SK-N-SH treated with all-trans-retinoic acid at 6 μM for 48 hours (cell line): ENCODE results near the gene PPBP.

Source experiments
- ARNTL ChIP-seq: fragments of 450-650 bp; formaldehyde crosslinking; IDR thresholded peaks from 2 replicates; pipeline ENCODE4 v1.5.0; 2020; ENCODE audit warnings: low read depth, mild to moderate bottlenecking, moderate library complexity, borderline replicate concordance
- BACH2 ChIP-seq: fragments of 250-450 bp; sonication (Bioruptor Pico); IDR thresholded peaks from 2 replicates; pipeline ENCODE4 v1.9.0; 2021; ENCODE audit warnings: mild to moderate bottlenecking, borderline replicate concordance
- ESRRG ChIP-seq: fragments of 250-450 bp; sonication (Bioruptor Pico); IDR thresholded peaks from 2 replicates; pipeline ENCODE4 v1.6.1; 2021; ENCODE audit warnings: mild to moderate bottlenecking
- RARB ChIP-seq: fragments of 250-450 bp; sonication (Bioruptor Pico); IDR thresholded peaks from 2 replicates; pipeline ENCODE4 v1.8.0; 2021; ENCODE audit warnings: mild to moderate bottlenecking, moderate library complexity
- SNAI2 ChIP-seq: fragments of 250-450 bp; sonication (Bioruptor Pico); IDR thresholded peaks from 2 replicates; pipeline ENCODE4 v1.5.0; 2020; ENCODE audit warnings: mild to moderate bottlenecking, moderate library complexity
- ZFP3 ChIP-seq: fragments of 250-450 bp; sonication (Bioruptor Pico); IDR thresholded peaks from 2 replicates; pipeline ENCODE4 v1.5.0; 2020; ENCODE audit warnings: mild to moderate bottlenecking, moderate library complexity
- ZFP30 ChIP-seq: fragments of 450-650 bp; formaldehyde crosslinking; IDR thresholded peaks from 2 replicates; pipeline ENCODE4 v1.5.0; 2022; ENCODE audit warnings: mild to moderate bottlenecking, moderate library complexity
- TF ChIP-seq, protein P1 (sequence below): fragments of 250-450 bp; sonication (Bioruptor Pico); IDR thresholded peaks from 2 replicates; pipeline ENCODE4 v1.8.0; 2020; ENCODE audit warnings: mild to moderate bottlenecking, moderate library complexity, borderline replicate concordance
- TF ChIP-seq, protein P2 (sequence below): fragments of 250-450 bp; sonication (Bioruptor Pico); IDR thresholded peaks from 2 replicates; pipeline ENCODE4 v1.5.0; 2020; ENCODE audit warnings: mild to moderate bottlenecking, moderate library complexity

DNA sequence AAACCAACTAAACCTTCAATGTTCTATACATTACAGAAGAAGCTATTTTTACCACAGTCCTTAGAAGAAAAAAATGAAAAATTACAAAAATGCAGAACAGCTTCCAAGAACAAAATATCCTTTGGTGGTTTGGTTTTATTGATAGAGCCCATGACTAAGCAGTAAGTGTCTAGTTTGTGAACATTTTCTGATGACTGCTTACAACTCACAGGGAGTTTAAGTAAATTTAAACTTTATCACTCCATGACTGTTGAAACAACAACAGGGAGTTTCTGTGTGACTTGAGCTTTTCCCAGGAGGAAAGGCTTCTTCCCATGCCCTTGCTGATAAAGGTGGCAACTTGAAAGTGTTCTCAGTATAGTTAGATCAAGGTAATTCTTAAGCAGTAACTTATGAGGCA is 9.1 kb downstream of the PPBP start:
- TF ChIP-seq RARB = no peak
- TF ChIP-seq ARNTL = no peak
- TF ChIP-seq ZFP30 (CRISPR knock-in tag) = no peak
- TF ChIP-seq, protein P1, sequence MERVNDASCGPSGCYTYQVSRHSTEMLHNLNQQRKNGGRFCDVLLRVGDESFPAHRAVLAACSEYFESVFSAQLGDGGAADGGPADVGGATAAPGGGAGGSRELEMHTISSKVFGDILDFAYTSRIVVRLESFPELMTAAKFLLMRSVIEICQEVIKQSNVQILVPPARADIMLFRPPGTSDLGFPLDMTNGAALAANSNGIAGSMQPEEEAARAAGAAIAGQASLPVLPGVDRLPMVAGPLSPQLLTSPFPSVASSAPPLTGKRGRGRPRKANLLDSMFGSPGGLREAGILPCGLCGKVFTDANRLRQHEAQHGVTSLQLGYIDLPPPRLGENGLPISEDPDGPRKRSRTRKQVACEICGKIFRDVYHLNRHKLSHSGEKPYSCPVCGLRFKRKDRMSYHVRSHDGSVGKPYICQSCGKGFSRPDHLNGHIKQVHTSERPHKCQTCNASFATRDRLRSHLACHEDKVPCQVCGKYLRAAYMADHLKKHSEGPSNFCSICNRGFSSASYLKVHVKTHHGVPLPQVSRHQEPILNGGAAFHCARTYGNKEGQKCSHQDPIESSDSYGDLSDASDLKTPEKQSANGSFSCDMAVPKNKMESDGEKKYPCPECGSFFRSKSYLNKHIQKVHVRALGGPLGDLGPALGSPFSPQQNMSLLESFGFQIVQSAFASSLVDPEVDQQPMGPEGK = no peak
- TF ChIP-seq SNAI2 (CRISPR knock-in tag) = no peak
- no peak for TF ChIP-seq BACH2 (CRISPR knock-in tag)
- TF ChIP-seq, protein P2, sequence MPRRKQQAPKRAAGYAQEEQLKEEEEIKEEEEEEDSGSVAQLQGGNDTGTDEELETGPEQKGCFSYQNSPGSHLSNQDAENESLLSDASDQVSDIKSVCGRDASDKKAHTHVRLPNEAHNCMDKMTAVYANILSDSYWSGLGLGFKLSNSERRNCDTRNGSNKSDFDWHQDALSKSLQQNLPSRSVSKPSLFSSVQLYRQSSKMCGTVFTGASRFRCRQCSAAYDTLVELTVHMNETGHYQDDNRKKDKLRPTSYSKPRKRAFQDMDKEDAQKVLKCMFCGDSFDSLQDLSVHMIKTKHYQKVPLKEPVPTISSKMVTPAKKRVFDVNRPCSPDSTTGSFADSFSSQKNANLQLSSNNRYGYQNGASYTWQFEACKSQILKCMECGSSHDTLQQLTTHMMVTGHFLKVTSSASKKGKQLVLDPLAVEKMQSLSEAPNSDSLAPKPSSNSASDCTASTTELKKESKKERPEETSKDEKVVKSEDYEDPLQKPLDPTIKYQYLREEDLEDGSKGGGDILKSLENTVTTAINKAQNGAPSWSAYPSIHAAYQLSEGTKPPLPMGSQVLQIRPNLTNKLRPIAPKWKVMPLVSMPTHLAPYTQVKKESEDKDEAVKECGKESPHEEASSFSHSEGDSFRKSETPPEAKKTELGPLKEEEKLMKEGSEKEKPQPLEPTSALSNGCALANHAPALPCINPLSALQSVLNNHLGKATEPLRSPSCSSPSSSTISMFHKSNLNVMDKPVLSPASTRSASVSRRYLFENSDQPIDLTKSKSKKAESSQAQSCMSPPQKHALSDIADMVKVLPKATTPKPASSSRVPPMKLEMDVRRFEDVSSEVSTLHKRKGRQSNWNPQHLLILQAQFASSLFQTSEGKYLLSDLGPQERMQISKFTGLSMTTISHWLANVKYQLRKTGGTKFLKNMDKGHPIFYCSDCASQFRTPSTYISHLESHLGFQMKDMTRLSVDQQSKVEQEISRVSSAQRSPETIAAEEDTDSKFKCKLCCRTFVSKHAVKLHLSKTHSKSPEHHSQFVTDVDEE (CRISPR knock-in tag) = no peak
- TF ChIP-seq ESRRG = no peak
- TF ChIP-seq ZFP3 = no peak
